GM12878 (cell line): ENCODE data around the gene TNF. TPM values are rescaled to one million over a fixed set of nuclear protein-coding genes. Genes with fewer than 3 reads are reported as not detected.

Experiments used
- ATAC-seq: fragments of 200-7000 bp; cut with Tn5 transposase; 3 replicates; pipeline ENCODE4 v1.9.1; 2020; ENCODE audit warnings: mild to moderate bottlenecking, moderate library complexity
- BruUV-seq: library from RNA; stranded (reverse); fragments of 400-500 nt; replicated peaks from 2 replicates; lab custom pipeline; 2021; lab: Mats Ljungman, UMichigan
- CTCF ChIA-PET: fragments of 300-600 bp; sonication (Branson Sonifier 250); formaldehyde crosslinking; extraction: SDS; loops from one replicate; lab custom pipeline; 2021; ENCODE audit warnings: inconsistent platforms; lab: Yijun Ruan, JAX
- POLR2A ChIA-PET: fragments of 350-600 bp; formaldehyde crosslinking; extraction: SDS; loops from one replicate; lab custom pipeline; 2021; ENCODE audit warnings: inconsistent platforms; lab: Charles Lee
- RAD21 ChIA-PET: fragments of 300-600 bp; sonication (Branson Sonifier 250); formaldehyde crosslinking; loops from one replicate; lab custom pipeline; 2023; ENCODE audit warnings: antibody characterized with exemption; ENCODE audit not compliant: unreplicated experiment; lab: Charles Lee
- SMC1A ChIA-PET: fragments of 300-600 bp; sonication (Branson Sonifier 250); formaldehyde crosslinking; loops from one replicate; lab custom pipeline; 2023; ENCODE audit not compliant: unreplicated experiment, uncharacterized antibody; lab: Charles Lee
- DNase-seq: peaks from one replicate; pipeline ENCODE4 v3.0.0-alpha.2; 2011; ENCODE audit warnings: low read depth, low spot score
- FAIRE-seq: peaks from 3 replicates; lab custom pipeline; 2011; peaks lifted over from hg19 to GRCh38; lab: Jason Lieb, UNC
- H2AFZ ChIP-seq: 2 replicates; pipeline ENCODE4 v1.6.0; 2011; ENCODE audit warnings: low read depth, low read length, control low read depth; ENCODE audit not compliant: control insufficient read depth
- H3K27ac ChIP-seq: 2 replicates; pipeline ENCODE4 v1.5.1; 2011; ENCODE audit warnings: control low read depth; ENCODE audit not compliant: control insufficient read depth, insufficient read depth
- H3K27me3 ChIP-seq, 2 experiments: replicated peaks in 1 of 2; 2 replicates each; pipeline versions ENCODE4 v1.6.0 to v1.6.1; 2011; ENCODE audit warnings: low read length in 1 of 2; ENCODE audit not compliant: control insufficient read depth in 2 of 2, insufficient read depth in 2 of 2
- H3K36me3 ChIP-seq, 2 experiments: 2 replicates each; pipeline ENCODE4 v1.5.1; 2011; ENCODE audit warnings: low read length in 1 of 2; ENCODE audit not compliant: control insufficient read depth in 2 of 2, insufficient read depth in 2 of 2
- H3K4me1 ChIP-seq: 2 replicates; pipeline ENCODE4 v1.6.1; 2011; ENCODE audit warnings: mild to moderate bottlenecking, low read length, moderate library complexity, mixed read lengths; ENCODE audit not compliant: control insufficient read depth, insufficient read depth
- H3K4me2 ChIP-seq: 2 replicates; pipeline ENCODE4 v1.6.0; 2011; ENCODE audit warnings: control low read depth; ENCODE audit not compliant: control insufficient read depth, insufficient read depth
- H3K4me3 ChIP-seq: fragments of 200-600 bp; sonication (generic); 2 replicates; pipeline ENCODE4 v1.5.1; 2016
- H3K79me2 ChIP-seq: 2 replicates; pipeline ENCODE4 v1.6.0; 2011; ENCODE audit warnings: low read length; ENCODE audit not compliant: control insufficient read depth, insufficient read depth
- H3K9ac ChIP-seq: 2 replicates; pipeline ENCODE4 v1.8.0; 2011; ENCODE audit warnings: low read length, control low read depth, mixed read lengths; ENCODE audit not compliant: control insufficient read depth, insufficient read depth
- H3K9me3 ChIP-seq: replicated peaks from 3 replicates; pipeline ENCODE4 v1.5.1; 2011; ENCODE audit warnings: mild to moderate bottlenecking, low read length; ENCODE audit not compliant: control insufficient read depth, insufficient read depth
- H4K20me1 ChIP-seq: 2 replicates; pipeline ENCODE4 v1.6.0; 2011; ENCODE audit not compliant: control insufficient read depth, insufficient read depth
- BHLHE40 ChIP-seq, 2 experiments: fragments of 450-650 bp in 1 of 2; IDR thresholded peaks; 2 replicates each; pipeline ENCODE4 v1.6.1; 2011 to 2017; ENCODE audit warnings: low read depth in 2 of 2, borderline replicate concordance in 1 of 2, improper control_type of control experiment in 1 of 2, low read length in 1 of 2, mild to moderate bottlenecking in 1 of 2
- ESRRA ChIP-seq: IDR thresholded peaks from 2 replicates; pipeline ENCODE4 v1.6.1; 2012; ENCODE audit warnings: mild to moderate bottlenecking, low read length, improper control_type of control experiment
- FOXM1 ChIP-seq: IDR thresholded peaks from 2 replicates; pipeline ENCODE4 v1.6.1; 2012; ENCODE audit warnings: low read depth, mild to moderate bottlenecking, inconsistent platforms, low read length, moderate library complexity
- HCFC1 ChIP-seq: fragments of 150-350 bp; IDR thresholded peaks from 2 replicates; pipeline ENCODE4 v1.6.1; 2014; ENCODE audit warnings: low read length
- NBN ChIP-seq: fragments of 450-650 bp; IDR thresholded peaks from 2 replicates; pipeline ENCODE4 v1.6.1; 2016
- NR2F1 ChIP-seq: fragments of 450-650 bp; conservative IDR thresholded peaks from 2 replicates; pipeline ENCODE4 v1.6.1; 2017; ENCODE audit warnings: mild to moderate bottlenecking
- POLR2AphosphoS2 ChIP-seq: IDR thresholded peaks from 2 replicates; pipeline ENCODE4 v1.6.1; 2011; ENCODE audit warnings: low read depth, mild to moderate bottlenecking, low read length, improper control_type of control experiment, moderate library complexity
- POLR2AphosphoS5 ChIP-seq: IDR thresholded peaks from 2 replicates; pipeline ENCODE4 v1.6.1; 2011; ENCODE audit warnings: mild to moderate bottlenecking, low read length, inconsistent platforms
- WGBS: methylation state at CpG from one replicate; pipeline ENCODE4 v1.1.6; 2016; ENCODE audit warnings: low lambda C conversion rate; ENCODE audit not compliant: insufficient replicate concordance, insufficient coverage; ENCODE audit errors: missing lambda C conversion rate; 5-methylcytosine and 5-hydroxymethylcytosine counted together
- in situ Hi-C: fragments of 300-500 bp; cut with MboI; formaldehyde crosslinking; loops from 9 replicates; pipeline ENCODE4 v1.14.3; 2018; ENCODE audit warnings: mixed read lengths
- intact Hi-C: fragments of 100-400 bp; cut with micrococcal nuclease; formaldehyde crosslinking; loops from one replicate; pipeline ENCODE4 v1.14.2; 2022; ENCODE audit not compliant: unreplicated experiment
- polyA plus RNA-seq, 11 experiments: library from polyadenylated mRNA; depleted of rRNA in 4 of 11; unstranded in 6 of 11; stranded (reverse) in 5 of 11; fragments of >200 nt; fragmentation: Nextera tagmentation in 4 of 11; fragmentation: Illumina TruSeq in 1 of 11; extraction: Ambion mirVana in 4 of 11; extraction: Trizol in 1 of 11; gene quantifications; 1 replicate in 1 of 11; 2 replicates in 10 of 11; pipeline versions ENCODE4 v1.2.1 to v1.2.3, GENCODE V29; 2011 to 2016; ENCODE audit warnings: inconsistent platforms in 2 of 11, missing spikeins in 2 of 11, low read depth in 1 of 11
- total RNA-seq, 4 experiments: library from RNA; depleted of rRNA in 3 of 4; stranded (reverse); fragments of >200 nt in 3 of 4; fragmentation: Illumina TruSeq in 1 of 4; extraction: Trizol in 1 of 4; gene quantifications; 2 replicates each; pipeline versions ENCODE4 v1.2.1 to v1.2.3, GENCODE V29; 2013 to 2021
- TF ChIP-seq, protein P1 (sequence below): fragments of 450-650 bp; IDR thresholded peaks from 2 replicates; pipeline ENCODE4 v1.6.1; 2016; ENCODE audit warnings: mild to moderate bottlenecking
- TF ChIP-seq, protein P2 (sequence below): IDR thresholded peaks from 2 replicates; pipeline ENCODE4 v1.6.1; 2011; ENCODE audit warnings: low read depth, mild to moderate bottlenecking, low read length, moderate library complexity, borderline replicate concordance; ENCODE audit errors: extremely low read depth
- TF ChIP-seq, protein P3 (sequence below): fragments of 450-650 bp; IDR thresholded peaks from 2 replicates; pipeline ENCODE4 v1.6.1; 2017; ENCODE audit warnings: mild to moderate bottlenecking, low read depth, inconsistent platforms; ENCODE audit not compliant: poor library complexity, severe bottlenecking

The TNF gene
- total and polyA plus RNA-seq, 10 of the 15 experiments (the other 5 are each of a cell fraction or from before 2014, with no cell fraction given), result 18.0 to 94.8 (median 61.9) TPM

DNA sequence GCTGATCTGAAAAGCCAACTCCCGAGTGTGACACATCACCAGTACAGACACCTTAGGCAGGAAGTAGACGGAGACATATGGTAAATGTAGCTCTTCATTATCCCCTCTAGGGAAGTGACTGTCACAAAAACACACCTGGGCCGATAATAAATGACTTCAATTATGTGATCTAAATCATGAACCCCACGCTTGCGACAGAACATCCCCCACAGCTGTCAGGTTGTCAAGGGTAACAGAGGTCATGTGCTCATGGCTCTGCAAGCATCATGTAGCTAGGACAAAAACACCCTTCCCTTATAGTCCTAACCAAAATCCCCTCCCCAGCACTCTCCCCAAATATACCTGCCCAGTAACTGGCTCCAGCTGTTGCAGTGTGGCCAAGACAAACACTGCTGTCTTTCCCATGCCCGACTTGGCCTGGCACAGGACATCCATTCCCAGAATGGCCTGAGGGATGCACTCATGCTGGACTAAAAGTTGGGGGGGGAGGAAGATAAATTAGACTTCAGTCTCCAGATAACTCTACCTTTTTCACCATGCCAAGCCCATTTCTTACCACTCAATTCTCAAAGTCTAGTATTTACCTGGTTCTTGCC, 36.5 kb upstream of the TNF start:
- FAIRE-seq, result no peak
- Histone ChIP-seq H3K4me2 (peak overlapping the region; percentile 85), H3K4me3 (peak overlapping the region; percentile 94; the same call in 1 of the 2 replicates), H4K20me1 (peaks cover 12% of the 10 kb centered on the region), H3K27me3 (no peaks in the 10 kb centered on the region), H3K4me1 (no peaks in the 10 kb centered on the region), H3K36me3 (peaks cover 32 to 49% of the 10 kb centered on the region in 2 experiments), H3K9me3 (no peaks in the 10 kb centered on the region), H3K27ac (no peak overlapping the region), H2AFZ (no peak overlapping the region), H3K9ac (peak overlapping the region; percentile 99), H3K79me2 (peaks cover 87% of the 10 kb centered on the region)
- ChIA-PET RAD21 (interaction anchor here (1.5 to 16.9 kb wide), 3 partner anchors 12 to 57 kb away, joined by 5 to 668 read pairs (median 72); partner anchors contain the start of genes MICB and NCR3), CTCF (interaction anchor here (6.6 to 34.8 kb wide), 2 partner anchors 44 to 49 kb away, joined by 100 to 2098 read pairs; partner anchors contain the start of genes LST1, LTB, MICB and NCR3), SMC1A (interaction anchor here (1.2 to 34.7 kb wide), 5 partner anchors 9 to 83 kb away, joined by 3 to 1989 read pairs (median 4); partner anchors contain the start of genes LST1, LTA, LTB and MICB), POLR2A (interaction anchor here (0.9 to 4.8 kb wide), 4 partner anchors 11 to 77 kb away, joined by 3 to 56 read pairs (median 4); partner anchors contain the start of gene MICB)
- WGBS, result 76% methylated on average over 6 of the region's 6 CpGs
- BruUV-seq, result no TSS peak
- in situ Hi-C loops (no loop called here), intact Hi-C loops (no loop called here)
- TF ChIP-seq FOXM1, result no peak
- no peak for TF ChIP-seq ESRRA
- TF ChIP-seq NR2F1, result no peak
- TF ChIP-seq, protein P1, sequence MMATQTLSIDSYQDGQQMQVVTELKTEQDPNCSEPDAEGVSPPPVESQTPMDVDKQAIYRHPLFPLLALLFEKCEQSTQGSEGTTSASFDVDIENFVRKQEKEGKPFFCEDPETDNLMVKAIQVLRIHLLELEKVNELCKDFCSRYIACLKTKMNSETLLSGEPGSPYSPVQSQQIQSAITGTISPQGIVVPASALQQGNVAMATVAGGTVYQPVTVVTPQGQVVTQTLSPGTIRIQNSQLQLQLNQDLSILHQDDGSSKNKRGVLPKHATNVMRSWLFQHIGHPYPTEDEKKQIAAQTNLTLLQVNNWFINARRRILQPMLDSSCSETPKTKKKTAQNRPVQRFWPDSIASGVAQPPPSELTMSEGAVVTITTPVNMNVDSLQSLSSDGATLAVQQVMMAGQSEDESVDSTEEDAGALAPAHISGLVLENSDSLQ, result peak; percentile 25; the same call in 1 of the 2 replicates
- no peak for TF ChIP-seq HCFC1
- TF ChIP-seq, protein P2, sequence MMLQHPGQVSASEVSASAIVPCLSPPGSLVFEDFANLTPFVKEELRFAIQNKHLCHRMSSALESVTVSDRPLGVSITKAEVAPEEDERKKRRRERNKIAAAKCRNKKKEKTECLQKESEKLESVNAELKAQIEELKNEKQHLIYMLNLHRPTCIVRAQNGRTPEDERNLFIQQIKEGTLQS, result no peak
- TF ChIP-seq BHLHE40 (IDR thresholded peaks at IDR 0.05; ENCODE audit: borderline replicate concordance in 1 of 2, low read depth in 2 of 2, low read length in 1 of 2), result no peak
- no peak for TF ChIP-seq POLR2AphosphoS2
- peak; percentile 42; the same call in 1 of the 2 replicates for TF ChIP-seq POLR2AphosphoS5
- TF ChIP-seq, protein P3, sequence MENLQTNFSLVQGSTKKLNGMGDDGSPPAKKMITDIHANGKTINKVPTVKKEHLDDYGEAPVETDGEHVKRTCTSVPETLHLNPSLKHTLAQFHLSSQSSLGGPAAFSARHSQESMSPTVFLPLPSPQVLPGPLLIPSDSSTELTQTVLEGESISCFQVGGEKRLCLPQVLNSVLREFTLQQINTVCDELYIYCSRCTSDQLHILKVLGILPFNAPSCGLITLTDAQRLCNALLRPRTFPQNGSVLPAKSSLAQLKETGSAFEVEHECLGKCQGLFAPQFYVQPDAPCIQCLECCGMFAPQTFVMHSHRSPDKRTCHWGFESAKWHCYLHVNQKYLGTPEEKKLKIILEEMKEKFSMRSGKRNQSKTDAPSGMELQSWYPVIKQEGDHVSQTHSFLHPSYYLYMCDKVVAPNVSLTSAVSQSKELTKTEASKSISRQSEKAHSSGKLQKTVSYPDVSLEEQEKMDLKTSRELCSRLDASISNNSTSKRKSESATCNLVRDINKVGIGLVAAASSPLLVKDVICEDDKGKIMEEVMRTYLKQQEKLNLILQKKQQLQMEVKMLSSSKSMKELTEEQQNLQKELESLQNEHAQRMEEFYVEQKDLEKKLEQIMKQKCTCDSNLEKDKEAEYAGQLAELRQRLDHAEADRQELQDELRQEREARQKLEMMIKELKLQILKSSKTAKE, result no peak
- TF ChIP-seq NBN, result no peak
- no peak for DNase-seq
- no peak for ATAC-seq
